Neural progenitor cell (in vitro differentiated cells): Measurements from ENCODE around the gene ATP6V0C.

Source experiments
- CTCF ChIP-seq: fragments of 200-600 bp; sonication (generic); IDR thresholded peaks from 2 replicates; pipeline ENCODE4 v1.5.1; 2017; ENCODE audit warnings: antibody characterized with exemption, mild to moderate bottlenecking
- EZH2 ChIP-seq: fragments of 200-600 bp; sonication (generic); IDR thresholded peaks from 2 replicates; pipeline ENCODE4 v1.6.1; 2017; ENCODE audit warnings: antibody characterized with exemption, mild to moderate bottlenecking, moderate library complexity

DNA sequence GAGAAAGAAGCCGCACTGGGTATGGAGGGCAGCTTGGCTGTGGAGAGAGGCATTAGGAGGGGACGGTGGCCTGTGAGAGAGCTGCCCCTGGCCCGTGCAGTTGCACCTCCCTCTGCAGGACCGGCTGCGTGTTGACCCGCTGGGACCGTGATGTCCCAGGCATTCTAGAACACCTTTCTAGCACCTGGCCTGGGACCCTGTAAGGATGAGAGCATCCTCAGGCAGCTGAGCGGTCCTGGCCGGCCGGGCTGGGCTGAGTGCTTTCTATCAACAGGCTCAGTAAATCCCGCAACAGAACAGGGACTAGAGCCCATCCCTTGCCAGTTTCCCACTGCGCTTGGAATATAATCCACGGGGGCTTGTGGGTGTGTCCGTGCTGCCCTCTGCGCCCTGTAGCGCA, 24.2 kb upstream of the ATP6V0C start:
- TF ChIP-seq CTCF (no peak), EZH2 (no peak)
